HL-60 (cell line): ENCODE data around the gene IFNGR2.
"Not testable (repeated sequence)": the region's sequence is repeated elsewhere in the genome, so short reads cannot be mapped to it uniquely, and the experiment has no call there.

ENCODE experiments used
- DNase-seq, 2 experiments: peaks; one replicate each; pipeline ENCODE4 v3.0.0-alpha.2; 2010 to 2020; ENCODE audit warnings: low read depth in 1 of 2, low spot score in 1 of 2
- H3K27ac ChIP-seq: fragments of 250-450 bp; sonication (Bioruptor Pico); replicated peaks from 2 replicates; pipeline ENCODE4 v1.5.1; 2020; ENCODE audit warnings: mild to moderate bottlenecking, moderate library complexity
- H3K27me3 ChIP-seq: fragments of 250-450 bp; sonication (Bioruptor Pico); 2 replicates; pipeline ENCODE4 v1.5.1; 2021; ENCODE audit warnings: mild to moderate bottlenecking, moderate library complexity; ENCODE audit not compliant: insufficient read depth, poor library complexity, severe bottlenecking
- H3K4me3 ChIP-seq: replicated peaks from 2 replicates; pipeline ENCODE4 v1.5.1; 2011; ENCODE audit warnings: mild to moderate bottlenecking, control low read depth, low read length; ENCODE audit not compliant: insufficient read depth
- CTCF ChIP-seq: IDR thresholded peaks from one replicate; pipeline ENCODE4 v1.5.1; 2011; ENCODE audit warnings: low read length, control low read depth, inconsistent platforms; ENCODE audit not compliant: insufficient read depth
- GABPA ChIP-seq: IDR thresholded peaks from 2 replicates; pipeline ENCODE4 v1.6.1; 2012; ENCODE audit warnings: low read depth
- POLR2AphosphoS5 ChIP-seq: IDR thresholded peaks from 2 replicates; pipeline ENCODE4 v1.6.1; 2012; ENCODE audit warnings: low read depth
- REST ChIP-seq: IDR thresholded peaks from 2 replicates; pipeline ENCODE4 v1.6.1; 2012; ENCODE audit warnings: low read depth; ENCODE audit not compliant: insufficient replicate concordance
- SPI1 ChIP-seq: IDR thresholded peaks from 2 replicates; pipeline ENCODE4 v1.6.1; 2012; ENCODE audit warnings: low read depth, mild to moderate bottlenecking, borderline replicate concordance

IFNGR2 gene

DNA sequence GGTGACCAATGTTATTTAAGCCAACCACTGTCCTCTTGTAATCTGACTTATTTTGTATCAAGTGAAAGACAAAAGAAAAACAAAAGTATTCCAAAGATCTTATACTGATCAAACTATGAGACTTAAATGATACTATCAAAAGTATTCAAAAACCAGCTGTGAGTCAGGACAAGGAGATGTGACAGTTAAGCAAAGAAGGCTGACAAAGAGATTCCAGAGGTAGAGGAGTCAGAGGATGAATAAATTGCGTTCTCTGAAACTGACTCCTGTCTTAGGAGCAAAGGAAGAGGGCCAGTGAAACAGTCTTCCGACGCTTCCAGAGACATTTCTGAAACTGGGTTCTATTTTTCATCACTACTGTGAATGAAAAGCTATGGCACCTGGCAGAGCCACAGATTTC is 55.6 kb downstream of the IFNGR2 start:
- Histone ChIP-seq H3K27ac (no peak overlapping the region), H3K4me3 (no peak overlapping the region), H3K27me3 (no peaks in the 10 kb centered on the region)
- DNase-seq, result no peak
- TF ChIP-seq SPI1, result no peak
- TF ChIP-seq REST, result no peak
- TF ChIP-seq CTCF, result no peak
- TF ChIP-seq POLR2AphosphoS5, result no peak
- TF ChIP-seq GABPA, result no peak

DNA sequence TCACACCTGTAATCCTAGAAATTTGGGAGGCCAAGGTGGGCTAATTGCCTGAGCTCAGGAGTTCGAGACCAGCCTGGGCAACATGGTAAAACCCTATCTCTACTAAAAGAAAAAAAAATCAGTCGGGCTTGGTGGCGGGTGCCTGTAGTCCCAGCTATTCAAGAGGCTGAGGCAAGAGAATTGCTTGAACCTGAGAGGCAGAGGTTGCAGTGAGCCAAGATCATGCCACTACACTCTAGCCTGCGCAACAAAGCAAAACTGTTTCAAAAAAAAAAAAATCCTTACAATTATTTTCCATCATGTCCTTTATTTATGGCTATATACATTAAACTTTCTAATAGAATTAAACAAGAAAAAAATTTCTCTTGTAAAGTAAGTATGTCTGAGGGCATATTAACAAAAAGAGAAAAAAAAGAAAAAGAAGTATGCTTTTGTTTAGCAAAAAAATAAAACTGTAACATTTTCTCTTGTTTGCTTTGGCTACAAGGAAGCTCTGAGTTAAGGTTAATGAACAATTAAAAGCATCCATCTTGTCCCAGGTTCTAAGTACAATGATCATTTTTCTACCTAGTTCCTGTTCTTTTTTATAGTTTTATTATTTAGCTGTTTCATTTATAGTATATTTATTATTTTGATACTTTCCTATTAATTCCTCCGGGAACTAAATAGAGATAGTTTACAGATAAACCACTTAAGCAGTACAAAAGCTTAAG is 58.5 kb downstream of the IFNGR2 start:
- H3K27ac ChIP-seq, result no peak overlapping the region
- TF ChIP-seq REST, result no peak
- no peak for TF ChIP-seq POLR2AphosphoS5
- no peak for TF ChIP-seq CTCF
- TF ChIP-seq GABPA, result no peak
- no peak for TF ChIP-seq SPI1

GRCh38 chr21:33469183-33469582 is 66.0 kb downstream of the IFNGR2 start:
- H3K27ac ChIP-seq, DNase-seq, H3K4me3 ChIP-seq: not testable (repeated sequence)

More for the DNA sequence above, 58.5 kb downstream of the IFNGR2 start:
- no peaks in the 10 kb centered on the region for H3K27me3 ChIP-seq
- DNase-seq, result no peak
- no peak overlapping the region for H3K4me3 ChIP-seq

GRCh38 chr21:33470701-33471100 is 67.5 kb downstream of the IFNGR2 start:
- no peak for DNase-seq
- no peak for TF ChIP-seq REST
- no peak for TF ChIP-seq POLR2AphosphoS5
- TF ChIP-seq GABPA, result no peak
- TF ChIP-seq CTCF, result no peak
- no peak for TF ChIP-seq SPI1
- Histone ChIP-seq H3K27ac (no peak overlapping the region), H3K4me3 (no peak overlapping the region), H3K27me3 (no peaks in the 10 kb centered on the region)

More at GRCh38 chr21:33469183-33469582, 66.0 kb downstream of the IFNGR2 start:
- not testable (repeated sequence) for H3K27me3 ChIP-seq
